GM18907 (cell line): ENCODE results near the gene RBFOX1.

ENCODE experiments used
- ATAC-seq: cut with Tn5 transposase; IDR thresholded peaks from one replicate; pipeline ENCODE4 v1.9.1; 2021; ENCODE audit warnings: mild to moderate bottlenecking, moderate library complexity; ENCODE audit not compliant: unreplicated experiment

The RBFOX1 gene

GRCh38 chr16:7651803-7652570, 319.3 kb downstream of the RBFOX1 start:
- ATAC-seq, result no peak

- no peak for ATAC-seq
Observed at GRCh38 chr16:7653746-7654461, 321.3 kb downstream of the RBFOX1 start.

- no peak for ATAC-seq
Observed at GRCh38 chr16:7675628-7676027, 343.0 kb downstream of the RBFOX1 start.

- no peak for ATAC-seq
Observed at GRCh38 chr16:7680296-7680695, 347.7 kb downstream of the RBFOX1 start.

GRCh38 chr16:7688811-7689210, 356.2 kb downstream of the RBFOX1 start:
- ATAC-seq, result no peak

- ATAC-seq, result no peak
Observed at GRCh38 chr16:7689234-7689633, 356.6 kb downstream of the RBFOX1 start.

GRCh38 chr16:7691533-7691932, 358.9 kb downstream of the RBFOX1 start:
- no peak for ATAC-seq

GRCh38 chr16:7703672-7704071, 371.0 kb downstream of the RBFOX1 start:
- no peak for ATAC-seq

GRCh38 chr16:7705885-7706284, 373.2 kb downstream of the RBFOX1 start:
- no peak for ATAC-seq

- no peak for ATAC-seq
Observed at GRCh38 chr16:7709186-7709585, 376.5 kb downstream of the RBFOX1 start.

GRCh38 chr16:7713244-7713643, 380.6 kb downstream of the RBFOX1 start:
- no peak for ATAC-seq

GRCh38 chr16:7714775-7715174, 382.1 kb downstream of the RBFOX1 start:
- no peak for ATAC-seq

GRCh38 chr16:7716660-7717550, 384.3 kb downstream of the RBFOX1 start:
- ATAC-seq, result no peak

- ATAC-seq, result no peak
Observed at GRCh38 chr16:7722761-7723160, 390.1 kb downstream of the RBFOX1 start.

- no peak for ATAC-seq
Observed at GRCh38 chr16:7731141-7731540, 398.5 kb downstream of the RBFOX1 start.

- no peak for ATAC-seq
Observed at GRCh38 chr16:7736138-7736665, 403.6 kb downstream of the RBFOX1 start.

- ATAC-seq, result no peak
Observed at GRCh38 chr16:7742626-7743025, 410.0 kb downstream of the RBFOX1 start.

- no peak for ATAC-seq
Observed at GRCh38 chr16:7744546-7745264, 412.1 kb downstream of the RBFOX1 start.

GRCh38 chr16:7745276-7745675, 412.6 kb downstream of the RBFOX1 start:
- ATAC-seq, result no peak

- ATAC-seq, result no peak
Observed at GRCh38 chr16:7746941-7747340, 414.3 kb downstream of the RBFOX1 start.
